ENCODE results near the gene PHF1. TPM values are rescaled to one million over a fixed set of nuclear protein-coding genes. Genes with fewer than 3 reads are reported as not detected.

Gene PHF1
- total and polyA plus RNA-seq, 2 donors (not counting 1 experiment from before 2014, with no cell fraction given) = 198 to 365 TPM

GRCh38 chr6:33392979-33393378, 17.8 kb upstream of the PHF1 start:
- Histone ChIP-seq H3K4me1 (ENCODE audit: control insufficient read depth in 2 of 2, insufficient read depth in 2 of 2, low read length in 2 of 2) (peaks cover 12 to 18% of the 10 kb centered on the region in 2 donors), H3K27me3 (replicated peaks in 1 of 4; ENCODE audit: control extremely low read depth in 1 of 4, control insufficient read depth in 3 of 4, insufficient read depth in 4 of 4, low read length in 3 of 4) (no peaks in the 10 kb centered on the region), H3K36me3 (replicated peaks in 1 of 2; ENCODE audit: control extremely low read depth in 1 of 2, control insufficient read depth in 1 of 2, extremely low read depth in 1 of 2, insufficient read depth in 2 of 2, low read length in 1 of 2) (no peaks in the 10 kb centered on the region), H3K9ac (ENCODE audit: low read length) (no peak overlapping the region), H3K79me2 (ENCODE audit: control insufficient read depth, insufficient read depth, low read length) (peaks cover 27% of the 10 kb centered on the region), H2AFZ (ENCODE audit: insufficient read depth, low read depth, low read length, poor library complexity, severe bottlenecking) (no peak overlapping the region), H3K4me2 (replicated peaks; ENCODE audit: low read depth, low read length, poor library complexity, severe bottlenecking) (no peak overlapping the region), H3K9me3 (ENCODE audit: control extremely low read depth in 1 of 3, control insufficient read depth in 2 of 3, insufficient read depth in 1 of 3, low read length in 2 of 3) (no peaks in the 10 kb centered on the region), H4K20me1 (ENCODE audit: control insufficient read depth, insufficient read depth, low read length, poor library complexity, severe bottlenecking) (no peaks in the 10 kb centered on the region), H3K27ac (ENCODE audit: low read length in 2 of 2) (no peak overlapping the region), H3K4me3 (ENCODE audit: control extremely low read depth in 1 of 5, extremely low read depth in 1 of 5, insufficient read depth in 1 of 5, low read depth in 2 of 5, low read length in 4 of 5) (no peak overlapping the region)
- no peak for ATAC-seq (ENCODE audit: low read depth)
- H3K9me3 Mint-ChIP-seq (ENCODE audit: insufficient read depth) = no peaks in the 10 kb centered on the region
- DNase-seq = no peak
- peaks cover 23% of the 10 kb centered on the region for H3K4me1 Mint-ChIP-seq
- intact Hi-C loops (cut with micrococcal nuclease) = loop anchor here (5.0 kb wide), 2 partner anchors 229 to 394 kb away; partner anchors contain the start of genes ITPR3 and LEMD2
- TF ChIP-seq CTCF (IDR thresholded peaks at IDR 0.05) (no peak), EZH2 (IDR thresholded peaks at IDR 0.05; ENCODE audit: borderline replicate concordance, insufficient read depth, low read depth, low read length, poor library complexity, severe bottlenecking) (no peak)
- H3K27ac Mint-ChIP-seq = no peak overlapping the region
- ChIA-PET CTCF (interaction anchor here (0.7 kb wide), 1 partner anchor 270 kb away, joined by 3 read pairs; no protein-coding TSS in a partner anchor), POLR2A (no interaction called here)
- WGBS (ENCODE audit: insufficient coverage) = 79% methylated on average over 2 of the region's 3 CpGs
- H3K4me3 Mint-ChIP-seq = peak overlapping the region; percentile 80
- H3K27me3 Mint-ChIP-seq = no peaks in the 10 kb centered on the region

- H3K4me3 ChIP-seq (ENCODE audit: control extremely low read depth in 1 of 5, extremely low read depth in 1 of 5, insufficient read depth in 1 of 5, low read depth in 2 of 5, low read length in 4 of 5) = no peak overlapping the region
- H3K27me3 Mint-ChIP-seq = no peaks in the 10 kb centered on the region
Observed at GRCh38 chr6:33397541-33397940, 13.3 kb upstream of the PHF1 start.

More at GRCh38 chr6:33397541-33397940, 13.3 kb upstream of the PHF1 start:
- CTCF ChIA-PET = no interaction called here
- no peak for DNase-seq
- no peak overlapping the region for H3K9ac ChIP-seq (ENCODE audit: low read length)
- no peak overlapping the region for H2AFZ ChIP-seq (ENCODE audit: insufficient read depth, low read depth, low read length, poor library complexity, severe bottlenecking)
- H3K4me3 Mint-ChIP-seq = no peak overlapping the region
- H3K27ac ChIP-seq (ENCODE audit: low read length in 2 of 2) = no peak overlapping the region
- POLR2A ChIA-PET = interaction anchor here (0.7 kb wide), 1 partner anchor 57 kb away, joined by 5 read pairs; no protein-coding TSS in a partner anchor
- no peak overlapping the region for H3K27ac Mint-ChIP-seq
- H3K27me3 ChIP-seq (replicated peaks in 1 of 4; ENCODE audit: control extremely low read depth in 1 of 4, control insufficient read depth in 3 of 4, insufficient read depth in 4 of 4, low read length in 3 of 4) = no peaks in the 10 kb centered on the region
- peaks cover 7% of the 10 kb centered on the region for H3K4me1 Mint-ChIP-seq
- no peaks in the 10 kb centered on the region for H3K9me3 ChIP-seq (ENCODE audit: control extremely low read depth in 1 of 3, control insufficient read depth in 2 of 3, insufficient read depth in 1 of 3, low read length in 2 of 3)
- intact Hi-C loops (cut with micrococcal nuclease) = no loop called here
- TF ChIP-seq EZH2 (IDR thresholded peaks at IDR 0.05; ENCODE audit: borderline replicate concordance, insufficient read depth, low read depth, low read length, poor library complexity, severe bottlenecking) = no peak
- no peak for TF ChIP-seq CTCF (IDR thresholded peaks at IDR 0.05)
- peaks cover 37% of the 10 kb centered on the region for H3K79me2 ChIP-seq (ENCODE audit: control insufficient read depth, insufficient read depth, low read length)
- H3K9me3 Mint-ChIP-seq (ENCODE audit: insufficient read depth) = no peaks in the 10 kb centered on the region
- no peak overlapping the region for H3K4me2 ChIP-seq (replicated peaks; ENCODE audit: low read depth, low read length, poor library complexity, severe bottlenecking)
- H3K36me3 ChIP-seq (replicated peaks in 1 of 2; ENCODE audit: control extremely low read depth in 1 of 2, control insufficient read depth in 1 of 2, extremely low read depth in 1 of 2, insufficient read depth in 2 of 2, low read length in 1 of 2) = no peaks in the 10 kb centered on the region
- no peak for ATAC-seq (ENCODE audit: low read depth)
- H3K4me1 ChIP-seq (ENCODE audit: control insufficient read depth in 2 of 2, insufficient read depth in 2 of 2, low read length in 2 of 2) = peaks cover 0 to 1% of the 10 kb centered on the region in 2 donors
- 100% methylated on average over 1 of the region's 1 CpG for WGBS (ENCODE audit: insufficient coverage)
- H4K20me1 ChIP-seq (ENCODE audit: control insufficient read depth, insufficient read depth, low read length, poor library complexity, severe bottlenecking) = no peaks in the 10 kb centered on the region

Measured in B cell (primary cell).